Breast epithelium (tissue), 3 donors: ENCODE measurements around the gene MYO19.
"Not testable (repeated sequence)": the region's sequence is repeated elsewhere in the genome, so short reads cannot be mapped to it uniquely, and the experiment has no call there.

Source experiments
- POLR2A ChIP-seq: fragments of 450-650 bp; IDR thresholded peaks from one replicate; pipeline ENCODE4 v1.6.1; 2016; ENCODE audit warnings: antibody characterized with exemption, mild to moderate bottlenecking, moderate library complexity
- TF ChIP-seq, protein P1 (sequence below), 3 donors: fragments of 450-650 bp; IDR thresholded peaks; one replicate each; pipeline ENCODE4 v1.5.1; 2016 to 2017; ENCODE audit warnings: antibody characterized with exemption in 3 of 3, mild to moderate bottlenecking in 3 of 3, moderate library complexity in 3 of 3

DNA sequence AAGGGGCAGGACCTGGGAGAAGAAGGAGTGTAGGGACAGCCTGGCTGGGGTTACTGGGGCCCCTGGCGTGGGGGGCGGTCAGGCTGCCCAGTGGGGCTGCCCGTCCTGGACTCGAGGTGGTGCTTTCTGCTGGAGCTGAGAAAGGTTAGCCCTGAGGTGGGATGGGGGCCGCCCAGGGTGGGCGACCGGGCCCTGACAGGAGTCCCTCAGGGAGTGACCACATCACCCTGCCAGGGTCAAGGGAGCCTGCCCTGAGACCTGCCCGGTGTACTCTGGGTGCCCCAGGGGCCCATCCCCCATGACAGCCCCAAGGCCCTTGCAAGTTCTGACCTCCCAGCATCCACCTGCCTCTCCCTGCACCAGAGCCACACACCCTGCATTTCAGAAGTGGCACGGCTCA lies 77.0 kb downstream of the MYO19 start:
- TF ChIP-seq, protein P1, sequence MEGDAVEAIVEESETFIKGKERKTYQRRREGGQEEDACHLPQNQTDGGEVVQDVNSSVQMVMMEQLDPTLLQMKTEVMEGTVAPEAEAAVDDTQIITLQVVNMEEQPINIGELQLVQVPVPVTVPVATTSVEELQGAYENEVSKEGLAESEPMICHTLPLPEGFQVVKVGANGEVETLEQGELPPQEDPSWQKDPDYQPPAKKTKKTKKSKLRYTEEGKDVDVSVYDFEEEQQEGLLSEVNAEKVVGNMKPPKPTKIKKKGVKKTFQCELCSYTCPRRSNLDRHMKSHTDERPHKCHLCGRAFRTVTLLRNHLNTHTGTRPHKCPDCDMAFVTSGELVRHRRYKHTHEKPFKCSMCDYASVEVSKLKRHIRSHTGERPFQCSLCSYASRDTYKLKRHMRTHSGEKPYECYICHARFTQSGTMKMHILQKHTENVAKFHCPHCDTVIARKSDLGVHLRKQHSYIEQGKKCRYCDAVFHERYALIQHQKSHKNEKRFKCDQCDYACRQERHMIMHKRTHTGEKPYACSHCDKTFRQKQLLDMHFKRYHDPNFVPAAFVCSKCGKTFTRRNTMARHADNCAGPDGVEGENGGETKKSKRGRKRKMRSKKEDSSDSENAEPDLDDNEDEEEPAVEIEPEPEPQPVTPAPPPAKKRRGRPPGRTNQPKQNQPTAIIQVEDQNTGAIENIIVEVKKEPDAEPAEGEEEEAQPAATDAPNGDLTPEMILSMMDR (IDR thresholded peaks at IDR 0.05) = not testable (repeated sequence)
- not testable (repeated sequence) for TF ChIP-seq POLR2A
